ENCODE data around the gene TRPC4AP.

Gene TRPC4AP

GRCh38 chr20:35000922-35001595 is 91.5 kb downstream of the TRPC4AP start:
- DNase-seq (ENCODE audit: low read depth), result no peak

- no peak for DNase-seq (ENCODE audit: low read depth)
Measured at GRCh38 chr20:35000311-35000921, 92.2 kb downstream of the TRPC4AP start.

DNA sequence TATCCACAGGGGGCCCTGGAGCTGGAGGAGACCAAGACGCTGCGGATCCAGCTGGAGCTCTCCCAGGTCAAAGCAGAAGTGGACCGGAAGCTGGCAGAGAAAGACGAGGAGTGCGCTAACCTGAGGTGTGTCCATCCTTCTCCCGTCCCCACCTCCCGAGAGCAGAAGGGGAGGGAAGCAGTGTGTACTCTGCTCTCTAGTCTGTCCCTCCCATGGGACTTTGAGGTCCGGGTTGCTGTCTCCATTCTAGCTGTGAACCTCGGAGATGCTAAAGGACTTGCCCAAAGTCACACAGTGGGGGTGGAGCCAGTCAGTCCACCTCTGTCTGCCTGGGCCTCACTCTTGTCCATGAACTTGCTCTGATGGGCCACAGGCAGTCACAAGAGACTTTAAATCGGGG is 92.8 kb downstream of the TRPC4AP start:
- no peak for DNase-seq (ENCODE audit: low read depth)

GRCh38 chr20:34999021-34999451 is 93.6 kb downstream of the TRPC4AP start:
- DNase-seq (ENCODE audit: low read depth), result no peak

- DNase-seq (ENCODE audit: low read depth), result no peak
Measured at GRCh38 chr20:34998331-34998950, 94.2 kb downstream of the TRPC4AP start.

GRCh38 chr20:34997774-34998173 is 94.8 kb downstream of the TRPC4AP start:
- DNase-seq (ENCODE audit: low read depth), result no peak

DNA sequence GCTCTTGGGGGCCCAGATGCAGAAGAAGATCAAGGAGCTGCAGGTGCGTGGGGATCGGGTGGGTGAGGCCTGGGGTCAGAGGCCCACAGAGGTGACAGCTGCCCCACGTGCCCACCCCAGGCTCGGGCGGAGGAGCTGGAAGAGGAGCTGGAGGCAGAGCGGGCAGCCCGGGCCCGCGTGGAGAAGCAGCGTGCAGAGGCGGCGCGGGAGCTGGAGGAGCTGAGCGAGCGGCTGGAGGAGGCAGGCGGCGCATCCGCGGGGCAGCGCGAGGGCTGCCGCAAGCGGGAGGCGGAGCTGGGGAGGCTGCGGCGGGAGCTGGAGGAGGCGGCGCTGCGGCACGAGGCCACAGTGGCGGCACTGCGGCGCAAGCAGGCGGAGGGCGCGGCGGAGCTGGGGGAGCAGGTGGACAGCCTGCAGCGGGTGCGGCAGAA is 95.5 kb downstream of the TRPC4AP start:
- DNase-seq (ENCODE audit: low read depth), result no peak

- DNase-seq (ENCODE audit: low read depth), result no peak
Measured at GRCh38 chr20:34996243-34997028, 96.2 kb downstream of the TRPC4AP start.

- no peak for DNase-seq (ENCODE audit: low read depth)
Measured at GRCh38 chr20:34995696-34996095, 96.9 kb downstream of the TRPC4AP start.

GRCh38 chr20:34995192-34995591 is 97.4 kb downstream of the TRPC4AP start:
- no peak for DNase-seq (ENCODE audit: low read depth)

- DNase-seq (ENCODE audit: low read depth), result no peak
Measured at GRCh38 chr20:34994509-34995131, 98.0 kb downstream of the TRPC4AP start.

DNA sequence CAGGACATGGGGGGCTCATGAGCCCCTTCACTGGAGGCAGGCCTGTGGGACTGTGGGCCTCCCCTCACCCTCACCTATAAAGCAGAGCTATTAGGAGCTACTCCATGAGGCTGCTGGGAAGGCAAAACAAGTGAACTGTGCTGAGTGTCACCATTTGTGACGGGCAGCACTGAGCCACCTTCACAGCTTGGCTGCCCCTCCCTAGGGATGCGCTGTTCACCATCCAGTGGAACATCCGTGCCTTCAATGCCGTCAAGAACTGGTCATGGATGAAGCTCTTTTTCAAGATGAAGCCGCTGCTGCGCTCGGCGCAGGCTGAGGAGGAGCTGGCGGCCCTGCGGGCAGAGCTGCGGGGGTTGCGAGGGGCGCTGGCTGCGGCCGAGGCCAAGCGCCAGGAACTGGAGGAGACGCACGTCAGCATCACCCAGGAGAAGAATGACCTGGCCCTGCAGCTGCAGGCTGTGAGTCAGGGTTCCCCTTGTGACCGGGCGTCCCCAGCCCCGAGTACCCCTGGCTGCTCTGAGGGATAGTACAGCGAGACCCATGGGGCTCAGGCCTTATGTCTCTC is 98.6 kb downstream of the TRPC4AP start:
- no peak for DNase-seq (ENCODE audit: low read depth)

DNA sequence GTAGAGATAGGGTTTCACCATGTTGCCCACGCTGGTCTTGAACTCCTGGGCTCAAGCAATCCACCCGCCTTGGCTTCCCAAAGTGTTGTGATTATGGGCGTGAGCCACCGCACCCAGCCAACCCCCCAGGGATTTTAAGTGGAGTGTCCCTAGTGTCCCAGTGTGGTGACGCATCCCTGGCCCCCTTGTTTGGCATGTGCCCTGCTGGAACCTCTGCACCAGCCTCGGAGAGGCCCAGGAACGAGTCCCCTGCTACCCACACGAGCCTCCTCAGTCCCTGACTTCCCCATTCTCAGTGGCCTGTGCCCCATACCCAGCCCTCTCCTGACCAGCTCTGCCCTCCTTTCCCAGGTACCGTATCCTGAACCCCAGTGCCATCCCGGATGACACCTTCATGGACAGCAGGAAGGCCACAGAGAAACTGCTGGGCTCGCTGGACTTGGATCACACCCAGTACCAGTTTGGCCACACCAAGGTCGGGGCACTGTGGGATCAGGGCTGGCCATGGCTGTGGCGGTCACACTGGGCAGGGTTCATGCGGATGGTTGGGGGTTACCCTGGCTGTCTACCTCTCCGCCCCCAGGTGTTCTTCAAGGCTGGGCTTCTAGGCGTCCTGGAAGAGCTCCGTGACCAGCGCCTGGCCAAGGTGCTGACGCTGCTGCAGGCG is 99.7 kb downstream of the TRPC4AP start:
- DNase-seq (ENCODE audit: low read depth), result no peak

GRCh38 chr20:34990661-34991214 is 101.9 kb downstream of the TRPC4AP start:
- no peak for DNase-seq (ENCODE audit: low read depth)

- no peak for DNase-seq (ENCODE audit: low read depth)
Measured at GRCh38 chr20:34990231-34990630, 102.4 kb downstream of the TRPC4AP start.

DNA sequence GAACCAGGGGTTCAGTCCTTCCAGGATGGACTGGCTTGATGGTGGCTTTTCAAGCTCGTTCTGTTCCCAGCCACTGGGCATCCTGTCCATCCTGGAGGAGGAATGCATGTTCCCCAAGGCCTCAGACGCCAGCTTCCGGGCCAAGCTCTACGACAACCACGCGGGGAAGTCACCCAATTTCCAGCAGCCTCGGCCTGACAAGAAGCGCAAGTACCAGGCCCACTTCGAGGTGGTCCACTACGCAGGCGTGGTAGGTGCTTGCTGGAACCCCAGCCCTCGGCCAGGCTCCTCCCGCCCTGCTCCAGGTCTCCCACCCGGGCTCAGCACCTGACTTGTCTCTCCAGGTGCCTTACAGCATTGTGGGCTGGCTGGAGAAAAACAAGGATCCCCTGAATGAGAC is 102.9 kb downstream of the TRPC4AP start:
- no peak for DNase-seq (ENCODE audit: low read depth)

GRCh38 chr20:34989118-34989517 is 103.5 kb downstream of the TRPC4AP start:
- no peak for DNase-seq (ENCODE audit: low read depth)

DNA sequence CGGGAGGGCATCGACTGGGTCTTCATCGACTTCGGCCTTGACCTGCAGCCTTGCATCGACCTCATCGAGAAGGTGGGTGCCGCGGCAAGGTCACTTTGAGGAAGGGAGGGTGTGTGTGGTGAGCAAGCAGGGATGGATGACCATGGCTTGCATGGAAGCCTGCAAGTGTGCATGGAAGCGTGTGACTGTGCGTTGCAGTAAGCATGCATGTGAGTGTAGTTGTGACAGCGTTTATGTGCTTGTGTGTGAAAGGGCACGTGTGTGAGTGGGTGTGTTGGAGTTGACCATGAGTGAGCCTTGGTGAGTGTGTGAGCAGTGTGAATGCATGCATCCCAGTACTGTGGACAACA is 104.4 kb downstream of the TRPC4AP start:
- no peak for DNase-seq (ENCODE audit: low read depth)

DNA sequence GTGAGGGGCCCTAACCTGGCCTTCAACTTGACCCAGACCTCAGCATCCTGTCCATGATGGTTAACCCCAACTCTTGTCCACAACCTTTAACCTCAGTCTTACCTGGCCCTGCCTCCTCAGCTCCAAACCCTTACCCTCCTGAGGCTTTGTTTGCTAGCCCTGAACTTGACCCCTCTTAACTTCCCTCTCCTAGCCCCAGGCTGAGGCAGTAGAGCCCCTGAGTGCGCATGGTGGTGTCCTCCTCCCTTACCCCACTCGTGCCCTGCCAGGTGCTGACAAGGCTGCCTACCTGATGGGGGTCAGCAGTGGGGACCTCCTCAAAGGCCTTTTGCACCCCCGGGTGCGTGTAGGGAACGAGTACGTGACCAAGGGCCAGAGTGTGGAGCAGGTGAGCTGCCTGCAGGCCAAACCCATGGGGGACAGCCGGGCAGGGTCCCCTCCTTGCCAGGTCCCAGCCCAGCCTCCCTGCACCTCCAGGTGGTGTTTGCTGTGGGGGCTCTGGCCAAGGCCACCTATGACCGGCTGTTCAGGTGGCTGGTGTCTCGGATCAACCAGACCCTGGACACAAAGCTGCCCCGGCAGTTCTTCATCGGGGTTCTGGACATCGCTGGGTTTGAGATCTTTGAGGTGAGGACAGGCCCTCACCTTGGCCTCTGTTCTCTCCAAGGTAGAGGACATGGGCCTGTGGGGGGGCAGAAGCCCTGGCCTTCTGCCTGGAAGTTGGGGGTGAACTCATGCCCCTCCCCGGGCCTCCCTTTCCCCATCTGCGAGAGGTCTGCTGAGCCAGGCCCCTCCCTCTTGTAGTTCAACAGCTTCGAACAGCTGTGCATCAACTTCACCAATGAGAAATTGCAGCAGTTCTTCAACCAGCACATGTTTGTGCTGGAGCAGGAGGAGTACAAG is 105.1 kb downstream of the TRPC4AP start:
- no peak for DNase-seq (ENCODE audit: low read depth)

All from activated T-cell treated with anti-CD3 and anti-CD28 coated beads for 24 hours (primary cell).